ENCODE measurements around the gene MORN1. TPM values are rescaled to one million over a fixed set of nuclear protein-coding genes. Genes with fewer than 3 reads are reported as not detected.

MORN1 gene
- total and polyA plus RNA-seq, 2 experiments from 2014 or later = 4.8 to 11.1 TPM

DNA sequence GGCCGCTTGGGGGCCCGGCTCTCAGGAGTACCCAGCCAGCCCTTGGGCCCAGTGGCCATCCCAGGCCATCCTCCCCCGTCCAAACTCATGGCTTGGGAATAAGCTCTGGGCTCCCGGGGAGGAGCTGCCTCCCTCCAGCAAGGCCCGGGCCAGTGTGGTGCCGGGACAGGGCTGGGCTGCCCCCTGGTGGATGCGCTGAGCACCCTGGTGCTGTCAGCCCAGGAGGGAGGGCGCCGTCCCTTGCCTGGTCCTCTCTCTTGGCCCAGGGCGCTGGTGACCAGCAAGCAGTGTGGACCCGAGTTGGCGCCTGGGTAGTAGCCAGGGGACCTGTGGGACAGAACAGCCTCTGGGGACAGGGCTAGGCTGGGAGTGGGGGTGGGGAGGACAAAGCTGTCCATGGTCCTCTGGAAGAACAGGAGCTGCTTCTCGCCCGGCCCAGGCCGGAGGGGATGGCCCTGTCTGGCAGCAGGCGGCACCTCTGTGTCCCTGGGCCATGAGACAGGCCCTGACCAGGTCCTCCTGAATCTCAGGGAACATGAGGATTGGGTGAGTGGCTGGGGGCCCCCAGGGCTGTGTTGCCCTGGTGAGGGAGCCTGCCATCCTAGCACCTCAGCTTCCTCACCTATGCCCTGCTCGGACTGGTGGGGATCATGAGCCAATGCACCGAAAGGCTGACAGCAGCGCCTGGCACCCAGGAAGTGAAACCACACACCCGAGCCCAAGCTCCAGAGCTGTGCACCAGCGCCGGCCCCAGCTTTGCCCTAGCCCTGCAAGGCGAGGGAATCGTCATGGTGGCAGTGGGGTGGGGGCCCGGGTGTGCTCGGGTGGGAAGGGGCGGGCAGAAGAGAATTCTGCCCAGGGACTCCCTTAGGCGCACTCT lies 9.4 kb downstream of the MORN1 start:
- DNase-seq (ENCODE audit: low spot score) = peak; percentile 89
- no peak overlapping the region for H3K4me3 ChIP-seq

DNA sequence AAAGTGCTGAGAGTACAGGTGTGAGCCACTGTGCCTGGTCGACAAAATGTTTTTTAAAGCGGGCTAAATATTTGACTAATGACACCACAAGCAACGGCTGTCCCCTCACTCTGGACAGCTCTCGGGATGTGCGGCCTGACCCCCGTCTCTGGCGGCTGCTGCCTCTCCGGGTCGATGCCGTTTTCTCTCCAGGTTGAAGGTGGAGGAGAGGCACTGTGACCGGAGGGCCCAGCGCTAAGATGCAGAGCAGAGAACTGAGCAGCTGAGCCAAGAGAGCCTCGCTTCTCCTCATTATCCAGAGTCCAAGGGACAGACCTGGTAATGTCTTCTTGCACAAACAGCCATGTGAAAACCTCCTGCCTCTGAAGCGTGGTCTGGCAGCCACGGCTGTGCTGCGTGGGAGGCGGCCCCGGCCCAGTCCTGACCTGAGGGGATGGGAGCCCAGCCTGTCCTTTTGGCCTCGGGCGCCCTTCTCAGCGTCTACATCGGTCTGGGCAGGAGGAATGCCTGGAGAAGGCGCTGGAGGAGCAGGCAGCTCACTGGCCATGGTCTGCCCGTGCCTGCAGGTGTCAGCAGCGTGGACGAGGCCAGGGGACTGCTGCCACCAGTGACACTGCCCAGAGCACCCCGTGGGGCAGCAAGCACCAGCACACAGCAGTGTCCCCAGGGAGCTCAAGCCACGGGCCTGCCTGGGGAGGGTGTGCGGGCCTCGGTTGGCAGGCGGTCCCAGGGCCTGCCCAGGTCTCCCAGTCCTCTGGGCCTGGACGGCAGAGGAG lies 10.3 kb downstream of the MORN1 start:
- peaks cover 5% of the 10 kb centered on the region for H3K27me3 Mint-ChIP-seq (ENCODE audit: insufficient read depth, low read depth, poor library complexity)
- H3F3A ChIP-seq (replicated peaks; ENCODE audit: low read depth) = no peaks in the 10 kb centered on the region
- no peak overlapping the region for H2AFZ ChIP-seq
- no peaks in the 10 kb centered on the region for H3K9me2 ChIP-seq (ENCODE audit: insufficient read depth)
- H3K36me3 Mint-ChIP-seq (ENCODE audit: low read depth) = no peaks in the 10 kb centered on the region
- H3K4me2 ChIP-seq = no peak overlapping the region
- TF ChIP-seq POLR2AphosphoS5 (IDR thresholded peaks at IDR 0.05; ENCODE audit: low read depth) = no peak
- TF ChIP-seq, protein P1, sequence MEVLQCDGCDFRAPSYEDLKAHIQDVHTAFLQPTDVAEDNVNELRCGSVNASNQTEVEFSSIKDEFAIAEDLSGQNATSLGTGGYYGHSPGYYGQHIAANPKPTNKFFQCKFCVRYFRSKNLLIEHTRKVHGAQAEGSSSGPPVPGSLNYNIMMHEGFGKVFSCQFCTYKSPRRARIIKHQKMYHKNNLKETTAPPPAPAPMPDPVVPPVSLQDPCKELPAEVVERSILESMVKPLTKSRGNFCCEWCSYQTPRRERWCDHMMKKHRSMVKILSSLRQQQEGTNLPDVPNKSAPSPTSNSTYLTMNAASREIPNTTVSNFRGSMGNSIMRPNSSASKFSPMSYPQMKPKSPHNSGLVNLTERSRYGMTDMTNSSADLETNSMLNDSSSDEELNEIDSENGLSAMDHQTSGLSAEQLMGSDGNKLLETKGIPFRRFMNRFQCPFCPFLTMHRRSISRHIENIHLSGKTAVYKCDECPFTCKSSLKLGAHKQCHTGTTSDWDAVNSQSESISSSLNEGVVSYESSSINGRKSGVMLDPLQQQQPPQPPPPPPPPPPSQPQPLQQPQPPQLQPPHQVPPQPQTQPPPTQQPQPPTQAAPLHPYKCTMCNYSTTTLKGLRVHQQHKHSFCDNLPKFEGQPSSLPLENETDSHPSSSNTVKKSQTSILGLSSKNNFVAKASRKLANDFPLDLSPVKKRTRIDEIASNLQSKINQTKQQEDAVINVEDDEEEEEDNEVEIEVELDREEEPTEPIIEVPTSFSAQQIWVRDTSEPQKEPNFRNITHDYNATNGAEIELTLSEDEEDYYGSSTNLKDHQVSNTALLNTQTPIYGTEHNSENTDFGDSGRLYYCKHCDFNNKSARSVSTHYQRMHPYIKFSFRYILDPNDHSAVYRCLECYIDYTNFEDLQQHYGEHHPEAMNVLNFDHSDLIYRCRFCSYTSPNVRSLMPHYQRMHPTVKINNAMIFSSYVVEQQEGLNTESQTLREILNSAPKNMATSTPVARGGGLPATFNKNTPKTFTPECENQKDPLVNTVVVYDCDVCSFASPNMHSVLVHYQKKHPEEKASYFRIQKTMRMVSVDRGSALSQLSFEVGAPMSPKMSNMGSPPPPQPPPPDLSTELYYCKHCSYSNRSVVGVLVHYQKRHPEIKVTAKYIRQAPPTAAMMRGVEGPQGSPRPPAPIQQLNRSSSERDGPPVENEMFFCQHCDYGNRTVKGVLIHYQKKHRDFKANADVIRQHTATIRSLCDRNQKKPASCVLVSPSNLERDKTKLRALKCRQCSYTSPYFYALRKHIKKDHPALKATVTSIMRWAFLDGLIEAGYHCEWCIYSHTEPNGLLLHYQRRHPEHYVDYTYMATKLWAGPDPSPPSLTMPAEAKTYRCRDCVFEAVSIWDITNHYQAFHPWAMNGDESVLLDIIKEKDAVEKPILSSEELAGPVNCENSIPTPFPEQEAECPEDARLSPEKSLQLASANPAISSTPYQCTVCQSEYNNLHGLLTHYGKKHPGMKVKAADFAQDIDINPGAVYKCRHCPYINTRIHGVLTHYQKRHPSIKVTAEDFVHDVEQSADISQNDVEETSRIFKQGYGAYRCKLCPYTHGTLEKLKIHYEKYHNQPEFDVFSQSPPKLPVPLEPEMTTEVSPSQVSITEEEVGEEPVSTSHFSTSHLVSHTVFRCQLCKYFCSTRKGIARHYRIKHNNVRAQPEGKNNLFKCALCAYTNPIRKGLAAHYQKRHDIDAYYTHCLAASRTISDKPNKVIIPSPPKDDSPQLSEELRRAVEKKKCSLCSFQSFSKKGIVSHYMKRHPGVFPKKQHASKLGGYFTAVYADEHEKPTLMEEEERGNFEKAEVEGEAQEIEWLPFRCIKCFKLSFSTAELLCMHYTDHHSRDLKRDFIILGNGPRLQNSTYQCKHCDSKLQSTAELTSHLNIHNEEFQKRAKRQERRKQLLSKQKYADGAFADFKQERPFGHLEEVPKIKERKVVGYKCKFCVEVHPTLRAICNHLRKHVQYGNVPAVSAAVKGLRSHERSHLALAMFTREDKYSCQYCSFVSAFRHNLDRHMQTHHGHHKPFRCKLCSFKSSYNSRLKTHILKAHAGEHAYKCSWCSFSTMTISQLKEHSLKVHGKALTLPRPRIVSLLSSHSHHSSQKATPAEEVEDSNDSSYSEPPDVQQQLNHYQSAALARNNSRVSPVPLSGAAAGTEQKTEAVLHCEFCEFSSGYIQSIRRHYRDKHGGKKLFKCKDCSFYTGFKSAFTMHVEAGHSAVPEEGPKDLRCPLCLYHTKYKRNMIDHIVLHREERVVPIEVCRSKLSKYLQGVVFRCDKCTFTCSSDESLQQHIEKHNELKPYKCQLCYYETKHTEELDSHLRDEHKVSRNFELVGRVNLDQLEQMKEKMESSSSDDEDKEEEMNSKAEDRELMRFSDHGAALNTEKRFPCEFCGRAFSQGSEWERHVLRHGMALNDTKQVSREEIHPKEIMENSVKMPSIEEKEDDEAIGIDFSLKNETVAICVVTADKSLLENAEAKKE (CRISPR knock-in tag; IDR thresholded peaks at IDR 0.05) = no peak
- no peak for TF ChIP-seq CREB1 (CRISPR knock-in tag; IDR thresholded peaks at IDR 0.05; ENCODE audit: low read depth)
- TF ChIP-seq EZH2 (IDR thresholded peaks at IDR 0.05; ENCODE audit: low read depth, unreplicated experiment) = no peak
- H4K20me1 ChIP-seq (replicated peaks; ENCODE audit: insufficient read depth) = no peaks in the 10 kb centered on the region; the same call in 1 of the 2 replicates
- no peak overlapping the region for H3K27ac Mint-ChIP-seq
- no peak for DNase-seq (ENCODE audit: low spot score)
- no peak for ATAC-seq
- H3K27me3 ChIP-seq (ENCODE audit: insufficient read depth) = no peaks in the 10 kb centered on the region
- H3K4me1 ChIP-seq (ENCODE audit: insufficient read depth) = no peaks in the 10 kb centered on the region
- H3K4me3 Mint-ChIP-seq = no peak overlapping the region
- H3K9me3 Mint-ChIP-seq = no peaks in the 10 kb centered on the region
- H3K4me3 ChIP-seq = no peak overlapping the region
- no peaks in the 10 kb centered on the region for H3K4me1 Mint-ChIP-seq
- H3K27ac ChIP-seq (ENCODE audit: low read depth) = no peak overlapping the region
- no peaks in the 10 kb centered on the region for H3K79me2 ChIP-seq (replicated peaks; ENCODE audit: insufficient read depth)
- H3K36me3 ChIP-seq (ENCODE audit: insufficient read depth) = no peaks in the 10 kb centered on the region

More for the DNA sequence above, 9.4 kb downstream of the MORN1 start:
- H3K27me3 Mint-ChIP-seq (ENCODE audit: insufficient read depth, low read depth, poor library complexity) = peaks cover 5% of the 10 kb centered on the region
- H3K27ac ChIP-seq (ENCODE audit: low read depth) = no peak overlapping the region
- no peaks in the 10 kb centered on the region for H3K79me2 ChIP-seq (replicated peaks; ENCODE audit: insufficient read depth)
- no peak overlapping the region for H3K4me3 Mint-ChIP-seq
- H3K27me3 ChIP-seq (ENCODE audit: insufficient read depth) = no peaks in the 10 kb centered on the region
- H3K4me1 ChIP-seq (ENCODE audit: insufficient read depth) = no peaks in the 10 kb centered on the region
- no peaks in the 10 kb centered on the region for H3F3A ChIP-seq (replicated peaks; ENCODE audit: low read depth)
- H3K4me1 Mint-ChIP-seq = no peaks in the 10 kb centered on the region
- H3K36me3 Mint-ChIP-seq (ENCODE audit: low read depth) = no peaks in the 10 kb centered on the region
- no peaks in the 10 kb centered on the region for H3K36me3 ChIP-seq (ENCODE audit: insufficient read depth)
- no peaks in the 10 kb centered on the region for H3K9me2 ChIP-seq (ENCODE audit: insufficient read depth)
- peak; percentile 95 for ATAC-seq
- TF ChIP-seq, protein P2, sequence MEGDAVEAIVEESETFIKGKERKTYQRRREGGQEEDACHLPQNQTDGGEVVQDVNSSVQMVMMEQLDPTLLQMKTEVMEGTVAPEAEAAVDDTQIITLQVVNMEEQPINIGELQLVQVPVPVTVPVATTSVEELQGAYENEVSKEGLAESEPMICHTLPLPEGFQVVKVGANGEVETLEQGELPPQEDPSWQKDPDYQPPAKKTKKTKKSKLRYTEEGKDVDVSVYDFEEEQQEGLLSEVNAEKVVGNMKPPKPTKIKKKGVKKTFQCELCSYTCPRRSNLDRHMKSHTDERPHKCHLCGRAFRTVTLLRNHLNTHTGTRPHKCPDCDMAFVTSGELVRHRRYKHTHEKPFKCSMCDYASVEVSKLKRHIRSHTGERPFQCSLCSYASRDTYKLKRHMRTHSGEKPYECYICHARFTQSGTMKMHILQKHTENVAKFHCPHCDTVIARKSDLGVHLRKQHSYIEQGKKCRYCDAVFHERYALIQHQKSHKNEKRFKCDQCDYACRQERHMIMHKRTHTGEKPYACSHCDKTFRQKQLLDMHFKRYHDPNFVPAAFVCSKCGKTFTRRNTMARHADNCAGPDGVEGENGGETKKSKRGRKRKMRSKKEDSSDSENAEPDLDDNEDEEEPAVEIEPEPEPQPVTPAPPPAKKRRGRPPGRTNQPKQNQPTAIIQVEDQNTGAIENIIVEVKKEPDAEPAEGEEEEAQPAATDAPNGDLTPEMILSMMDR (conservative IDR thresholded peaks at IDR 0.05; ENCODE audit: low read depth in 2 of 2) = peak; percentile 77 to 99
- no peak for TF ChIP-seq POLR2AphosphoS5 (IDR thresholded peaks at IDR 0.05; ENCODE audit: low read depth)
- no peak overlapping the region for H3K4me2 ChIP-seq
- H2AFZ ChIP-seq = no peak overlapping the region
- no peaks in the 10 kb centered on the region; the same call in 1 of the 2 replicates for H4K20me1 ChIP-seq (replicated peaks; ENCODE audit: insufficient read depth)
- H3K9me3 Mint-ChIP-seq = no peaks in the 10 kb centered on the region
- H3K27ac Mint-ChIP-seq = no peak overlapping the region

Data from GM23338 (cell line).